Measurements from ENCODE around the gene PTPN20.

- TF ChIP-seq CTCF (conservative IDR thresholded peaks at IDR 0.05; ENCODE audit: low read length): no peak
- no peak for TF ChIP-seq EZH2phosphoT487 (IDR thresholded peaks at IDR 0.05; ENCODE audit: borderline replicate concordance, low read depth, low read length)
These were observed 128.8 kb downstream of the PTPN20 start for GRCh38 chr10:47040041-47040491.

Data from OCI-LY7 (cell line).